Measurements from ENCODE around the gene VPREB1. TPM values are rescaled to one million over a fixed set of nuclear protein-coding genes. Genes with fewer than 3 reads are reported as not detected.

The VPREB1 gene
- total RNA-seq: not detected in 2 replicates

GRCh38 chr22:22244316-22245250 is at the start of gene VPREB1:
VPREB1 (plus strand) TSS chr22:22244786; CDS start chr22:22244814, 28 bp downstream.

Data from smooth muscle cell of the pulmonary artery (primary cell).